Fibroblast of pulmonary artery (primary cell): ENCODE data around the gene PCDHA4.
A peak's percentile ranks its signal among the peaks of the same experiment; 100 is the strongest.
"Not testable (repeated sequence)": the region's sequence is repeated elsewhere in the genome, so short reads cannot be mapped to it uniquely, and the experiment has no call there.

ENCODE experiments used
- DNase-seq: peaks from one replicate; pipeline ENCODE4 v3.0.0-alpha.2; 2010; ENCODE audit warnings: low read depth
- H3K4me3 ChIP-seq: replicated peaks from 2 replicates; pipeline ENCODE4 v1.5.1; 2011; ENCODE audit warnings: low read depth, mild to moderate bottlenecking, control low read depth, low read length, moderate library complexity
- TF ChIP-seq, protein P1 (sequence below): IDR thresholded peaks from 2 replicates; pipeline ENCODE4 v1.5.1; 2011; ENCODE audit warnings: mild to moderate bottlenecking, control low read depth, low read length, inconsistent platforms; ENCODE audit errors: missing control alignments

Gene PCDHA4

DNA sequence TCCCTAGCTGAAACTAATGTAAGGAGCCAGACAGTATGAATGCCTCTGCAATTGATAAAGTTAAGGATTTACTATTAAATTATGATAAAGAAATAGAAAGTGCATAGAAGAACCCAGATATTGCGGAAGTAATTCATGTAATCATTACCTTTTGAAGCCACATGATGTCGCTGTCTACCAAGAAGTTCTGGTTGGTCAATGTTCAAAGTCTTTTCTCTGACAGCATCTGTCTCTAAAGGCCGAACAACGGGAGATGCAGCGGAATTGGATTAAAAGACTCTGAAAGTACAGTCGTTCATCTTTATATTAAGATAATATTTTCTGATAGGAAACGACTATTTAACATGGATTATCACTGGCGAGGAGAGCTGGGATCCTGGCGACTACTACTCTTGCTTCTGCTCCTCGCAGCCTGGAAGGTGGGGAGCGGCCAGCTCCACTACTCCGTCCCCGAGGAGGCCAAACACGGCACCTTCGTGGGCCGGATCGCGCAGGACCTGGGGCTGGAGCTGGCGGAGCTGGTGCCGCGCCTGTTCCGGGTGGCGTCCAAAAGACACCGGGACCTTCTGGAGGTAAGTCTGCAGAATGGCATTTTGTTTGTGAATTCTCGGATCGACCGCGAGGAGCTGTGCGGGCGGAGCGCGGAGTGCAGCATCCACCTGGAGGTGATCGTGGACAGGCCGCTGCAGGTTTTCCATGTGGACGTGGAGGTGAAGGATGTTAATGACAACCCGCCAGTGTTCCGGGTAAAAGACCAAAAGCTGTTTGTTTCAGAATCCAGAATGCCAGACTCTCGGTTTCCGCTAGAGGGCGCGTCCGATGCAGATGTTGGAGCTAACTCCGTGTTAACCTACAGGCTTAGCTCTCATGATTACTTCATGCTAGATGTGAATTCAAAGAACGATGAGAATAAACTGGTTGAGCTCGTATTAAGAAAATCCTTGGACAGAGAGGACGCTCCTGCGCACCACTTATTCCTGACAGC lies 34.4 kb downstream of the PCDHA4 start, which contains the start of gene PCDHA8:
PCDHA8 (plus strand) TSS at position 210 of the 985 bp plus-strand sequence; CDS start at position 345, 135 bp downstream.
- TF ChIP-seq, protein P1, sequence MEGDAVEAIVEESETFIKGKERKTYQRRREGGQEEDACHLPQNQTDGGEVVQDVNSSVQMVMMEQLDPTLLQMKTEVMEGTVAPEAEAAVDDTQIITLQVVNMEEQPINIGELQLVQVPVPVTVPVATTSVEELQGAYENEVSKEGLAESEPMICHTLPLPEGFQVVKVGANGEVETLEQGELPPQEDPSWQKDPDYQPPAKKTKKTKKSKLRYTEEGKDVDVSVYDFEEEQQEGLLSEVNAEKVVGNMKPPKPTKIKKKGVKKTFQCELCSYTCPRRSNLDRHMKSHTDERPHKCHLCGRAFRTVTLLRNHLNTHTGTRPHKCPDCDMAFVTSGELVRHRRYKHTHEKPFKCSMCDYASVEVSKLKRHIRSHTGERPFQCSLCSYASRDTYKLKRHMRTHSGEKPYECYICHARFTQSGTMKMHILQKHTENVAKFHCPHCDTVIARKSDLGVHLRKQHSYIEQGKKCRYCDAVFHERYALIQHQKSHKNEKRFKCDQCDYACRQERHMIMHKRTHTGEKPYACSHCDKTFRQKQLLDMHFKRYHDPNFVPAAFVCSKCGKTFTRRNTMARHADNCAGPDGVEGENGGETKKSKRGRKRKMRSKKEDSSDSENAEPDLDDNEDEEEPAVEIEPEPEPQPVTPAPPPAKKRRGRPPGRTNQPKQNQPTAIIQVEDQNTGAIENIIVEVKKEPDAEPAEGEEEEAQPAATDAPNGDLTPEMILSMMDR, result peak; percentile 6
- no peak within 1 kb of the TSS for H3K4me3 ChIP-seq
- DNase-seq, result no peak

DNA sequence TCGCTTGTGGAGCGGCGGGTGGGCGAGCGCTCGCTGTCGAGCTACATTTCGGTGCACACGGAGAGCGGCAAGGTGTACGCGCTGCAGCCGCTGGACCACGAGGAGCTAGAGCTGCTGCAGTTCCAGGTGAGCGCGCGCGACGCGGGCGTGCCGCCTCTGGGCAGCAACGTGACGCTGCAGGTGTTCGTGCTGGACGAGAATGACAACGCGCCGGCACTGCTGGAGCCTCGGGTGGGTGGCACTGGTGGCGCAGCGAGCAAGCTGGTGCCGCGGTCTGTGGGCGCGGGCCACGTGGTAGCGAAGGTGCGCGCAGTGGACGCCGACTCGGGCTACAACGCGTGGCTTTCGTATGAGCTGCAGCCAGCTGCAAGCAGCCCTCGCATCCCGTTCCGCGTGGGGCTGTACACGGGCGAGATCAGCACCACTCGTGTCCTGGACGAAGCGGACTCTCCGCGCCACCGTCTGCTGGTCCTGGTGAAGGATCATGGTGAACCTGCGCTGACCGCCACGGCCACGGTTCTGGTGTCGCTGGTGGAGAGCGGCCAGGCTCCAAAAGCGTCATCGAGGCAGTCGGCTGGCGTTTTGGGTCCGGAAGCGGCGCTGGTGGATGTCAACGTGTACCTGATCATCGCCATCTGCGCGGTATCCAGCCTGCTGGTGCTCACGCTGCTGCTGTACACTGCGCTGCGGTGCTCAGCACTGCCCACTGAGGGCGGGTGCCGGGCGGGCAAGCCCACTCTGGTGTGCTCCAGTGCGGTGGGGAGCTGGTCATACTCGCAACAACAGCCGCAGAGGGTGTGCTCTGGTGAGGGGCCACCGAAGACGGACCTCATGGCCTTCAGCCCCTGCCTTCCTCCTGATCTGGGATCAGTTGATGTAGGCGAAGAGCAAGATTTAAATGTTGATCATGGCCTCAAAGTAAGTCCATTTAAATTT lies 36.2 kb downstream of the PCDHA4 start:
- TF ChIP-seq, protein P1, result no peak
- H3K4me3 ChIP-seq, result no peak overlapping the region
- no peak for DNase-seq

DNA sequence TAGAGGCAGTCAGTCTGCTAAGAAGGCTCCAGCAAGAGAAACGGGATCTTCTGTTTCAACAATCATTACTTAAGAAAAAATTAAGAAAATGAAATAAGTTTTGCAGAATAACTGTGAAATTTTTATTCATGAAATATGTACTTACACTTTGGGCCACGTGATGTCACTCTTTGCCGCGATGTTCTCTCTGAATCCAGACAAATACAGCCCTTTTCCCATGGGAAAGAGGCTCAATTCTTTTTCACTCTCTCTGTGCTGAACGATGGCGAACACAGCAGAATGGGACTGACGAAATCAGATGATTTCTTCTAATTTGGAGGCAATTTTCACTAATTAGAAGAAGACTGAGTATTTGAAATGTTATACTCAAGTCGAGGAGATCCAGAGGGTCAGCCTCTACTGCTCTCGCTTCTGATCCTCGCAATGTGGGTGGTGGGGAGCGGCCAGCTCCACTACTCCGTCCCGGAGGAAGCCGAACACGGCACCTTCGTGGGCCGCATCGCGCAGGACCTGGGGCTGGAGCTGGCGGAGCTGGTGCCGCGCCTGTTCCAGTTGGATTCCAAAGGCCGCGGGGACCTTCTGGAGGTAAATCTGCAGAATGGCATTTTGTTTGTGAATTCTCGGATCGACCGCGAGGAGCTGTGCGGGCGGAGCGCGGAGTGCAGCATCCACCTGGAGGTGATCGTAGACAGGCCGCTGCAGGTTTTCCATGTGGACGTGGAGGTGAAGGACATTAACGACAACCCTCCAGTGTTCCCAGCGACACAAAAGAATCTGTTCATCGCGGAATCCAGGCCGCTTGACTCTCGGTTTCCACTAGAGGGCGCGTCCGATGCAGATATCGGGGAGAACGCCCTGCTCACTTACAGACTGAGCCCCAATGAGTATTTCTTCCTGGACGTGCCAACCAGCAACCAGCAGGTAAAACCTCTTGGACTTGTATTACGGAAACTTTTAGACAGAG lies 41.6 kb downstream of the PCDHA4 start, which contains the start of gene PCDHA9:
PCDHA9 (plus strand) TSS at position 244 of the 964 bp plus-strand sequence; CDS start at position 358, 114 bp downstream.
- H3K4me3 ChIP-seq, result not testable (repeated sequence)
- DNase-seq, result peak; percentile 20

DNA sequence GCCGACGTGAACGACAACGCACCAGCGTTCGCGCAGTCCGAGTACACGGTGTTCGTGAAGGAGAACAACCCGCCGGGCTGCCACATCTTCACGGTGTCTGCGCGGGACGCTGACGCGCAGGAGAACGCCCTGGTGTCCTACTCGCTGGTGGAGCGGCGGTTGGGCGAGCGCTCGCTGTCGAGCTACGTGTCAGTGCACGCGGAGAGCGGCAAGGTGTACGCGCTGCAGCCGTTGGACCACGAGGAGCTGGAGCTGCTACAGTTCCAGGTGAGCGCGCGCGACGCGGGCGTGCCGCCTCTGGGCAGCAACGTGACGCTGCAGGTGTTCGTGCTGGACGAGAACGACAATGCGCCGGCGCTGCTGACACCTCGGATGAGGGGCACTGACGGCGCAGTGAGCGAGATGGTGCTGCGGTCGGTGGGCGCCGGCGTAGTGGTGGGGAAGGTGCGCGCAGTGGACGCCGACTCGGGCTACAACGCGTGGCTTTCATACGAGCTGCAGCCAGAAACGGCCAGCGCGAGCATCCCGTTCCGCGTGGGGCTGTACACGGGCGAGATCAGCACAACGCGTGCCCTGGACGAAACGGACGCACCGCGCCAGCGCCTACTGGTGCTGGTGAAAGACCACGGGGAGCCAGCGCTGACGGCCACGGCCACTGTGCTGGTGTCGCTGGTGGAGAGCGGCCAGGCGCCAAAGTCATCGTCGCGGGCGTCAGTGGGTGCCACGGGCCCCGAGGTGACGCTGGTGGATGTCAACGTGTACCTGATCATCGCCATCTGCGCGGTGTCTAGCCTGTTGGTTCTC lies 43.2 kb downstream of the PCDHA4 start:
- H3K4me3 ChIP-seq, DNase-seq: not testable (repeated sequence)

DNA sequence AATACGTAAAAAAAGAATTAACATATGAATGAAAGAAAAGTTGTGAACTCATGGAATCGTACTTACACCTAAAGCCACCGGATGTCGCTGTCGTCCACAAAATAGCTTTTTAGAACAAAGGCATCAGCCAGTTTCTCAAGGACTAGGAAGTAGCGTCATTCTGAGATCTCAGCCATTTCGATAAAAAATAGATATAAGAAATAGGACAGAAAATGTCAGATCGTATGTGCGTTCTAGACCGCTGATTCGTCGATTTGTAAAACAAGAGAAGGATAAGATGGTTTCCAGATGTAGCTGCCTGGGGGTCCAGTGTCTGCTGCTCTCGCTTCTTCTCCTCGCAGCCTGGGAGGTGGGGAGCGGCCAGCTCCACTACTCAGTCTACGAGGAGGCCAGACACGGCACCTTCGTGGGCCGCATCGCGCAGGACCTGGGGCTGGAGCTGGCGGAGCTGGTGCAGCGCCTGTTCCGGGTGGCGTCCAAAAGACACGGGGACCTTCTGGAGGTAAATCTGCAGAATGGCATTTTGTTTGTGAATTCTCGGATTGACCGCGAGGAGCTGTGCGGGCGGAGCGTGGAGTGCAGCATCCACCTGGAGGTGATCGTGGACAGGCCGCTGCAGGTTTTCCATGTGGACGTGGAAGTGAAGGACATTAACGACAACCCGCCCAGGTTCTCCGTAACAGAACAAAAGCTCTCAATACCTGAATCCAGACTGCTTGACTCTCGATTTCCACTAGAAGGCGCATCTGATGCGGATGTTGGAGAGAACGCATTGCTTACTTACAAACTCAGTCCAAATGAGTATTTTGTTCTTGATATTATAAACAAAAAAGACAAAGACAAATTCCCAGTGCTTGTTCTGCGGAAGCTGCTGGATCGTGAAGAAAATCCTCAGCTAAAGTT lies 49.2 kb downstream of the PCDHA4 start, which contains the start of gene PCDHA10:
PCDHA10 (plus strand) TSS at position 126 of the 903 bp plus-strand sequence; CDS start at position 278, 152 bp downstream.
- TF ChIP-seq, protein P1, result no peak
- no peak within 1 kb of the TSS for H3K4me3 ChIP-seq
- peak; percentile 15 for DNase-seq

DNA sequence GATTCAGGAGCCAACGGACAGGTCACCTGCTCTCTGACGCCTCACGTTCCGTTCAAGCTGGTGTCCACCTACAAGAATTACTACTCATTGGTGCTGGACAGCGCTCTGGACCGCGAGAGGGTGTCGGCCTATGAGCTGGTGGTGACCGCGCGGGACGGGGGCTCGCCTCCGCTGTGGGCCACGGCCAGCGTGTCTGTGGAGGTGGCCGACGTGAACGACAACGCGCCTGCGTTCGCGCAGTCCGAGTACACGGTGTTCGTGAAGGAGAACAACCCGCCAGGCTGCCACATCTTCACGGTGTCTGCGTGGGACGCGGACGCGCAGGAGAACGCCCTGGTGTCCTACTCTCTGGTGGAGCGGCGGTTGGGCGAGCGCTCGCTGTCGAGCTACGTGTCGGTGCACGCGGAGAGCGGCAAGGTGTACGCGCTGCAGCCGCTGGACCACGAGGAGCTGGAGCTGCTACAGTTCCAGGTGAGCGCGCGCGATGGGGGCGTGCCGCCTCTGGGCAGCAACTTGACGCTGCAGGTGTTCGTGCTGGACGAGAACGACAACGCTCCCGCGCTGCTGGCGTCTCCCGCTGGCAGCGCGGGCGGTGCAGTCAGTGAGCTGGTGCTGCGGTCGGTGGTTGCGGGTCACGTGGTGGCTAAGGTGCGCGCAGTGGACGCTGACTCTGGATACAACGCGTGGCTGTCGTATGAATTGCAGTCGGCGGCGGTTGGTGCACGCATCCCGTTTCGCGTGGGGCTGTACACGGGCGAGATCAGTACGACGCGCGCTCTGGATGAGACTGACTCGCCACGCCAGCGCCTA lies 50.5 kb downstream of the PCDHA4 start:
- TF ChIP-seq, protein P1, result no peak
- no peak for DNase-seq
- H3K4me3 ChIP-seq, result no peak overlapping the region
